Activated gamma-delta T cell treated with anti-CD3 and anti-CD28 coated beads, Interleukin-2, amount 50 U/mL, for 16 hours (primary cell): ENCODE data around the gene GIMAP1.
A peak's percentile ranks its signal among the peaks of the same experiment; 100 is the strongest.

Experiments
- DNase-seq: peaks from one replicate; pipeline ENCODE4 v3.0.0-alpha.2; 2020; ENCODE audit warnings: low read depth

The GIMAP1 gene

GRCh38 chr7:150748376-150748775 is 32.0 kb downstream of the GIMAP1 start:
- DNase-seq: no peak

- DNase-seq: no peak
These were observed 35.3 kb downstream of the GIMAP1 start for GRCh38 chr7:150751702-150752101.

- DNase-seq: no peak
These were observed 36.8 kb downstream of the GIMAP1 start for GRCh38 chr7:150753239-150753638.

GRCh38 chr7:150753826-150754603 is 37.6 kb downstream of the GIMAP1 start:
- DNase-seq: no peak

GRCh38 chr7:150754951-150755350 is 38.5 kb downstream of the GIMAP1 start:
- no peak for DNase-seq

- DNase-seq: peak; percentile 62
These were observed 39.2 kb downstream of the GIMAP1 start for GRCh38 chr7:150755473-150756099.

GRCh38 chr7:150756166-150756565 is 39.8 kb downstream of the GIMAP1 start:
- DNase-seq: no peak

GRCh38 chr7:150756858-150757257 is 40.4 kb downstream of the GIMAP1 start:
- no peak for DNase-seq

- no peak for DNase-seq
These were observed 43.1 kb downstream of the GIMAP1 start for GRCh38 chr7:150759479-150759878.

- no peak for DNase-seq
These were observed 49.9 kb downstream of the GIMAP1 start for GRCh38 chr7:150766334-150766709.

GRCh38 chr7:150769768-150770167 is 53.4 kb downstream of the GIMAP1 start:
- no peak for DNase-seq
